Measurements from ENCODE around the gene DMXL2. TPM values are rescaled to one million over a fixed set of nuclear protein-coding genes. Genes with fewer than 3 reads are reported as not detected.
"Not testable (repeated sequence)": the region's sequence is repeated elsewhere in the genome, so short reads cannot be mapped to it uniquely, and the experiment has no call there.

DMXL2 gene
- total RNA-seq, 1 donor from 2014 or later = 55.2 TPM

GRCh38 chr15:51425517-51426040, 197.0 kb downstream of the DMXL2 start:
- intact Hi-C loops (cut with DNase I) = no loop called here
- DNase-seq (no peak), ATAC-seq (no peak)

GRCh38 chr15:51424780-51425179, 197.8 kb downstream of the DMXL2 start:
- no peak for TF ChIP-seq CTCF (IDR thresholded peaks at IDR 0.05)
- Histone ChIP-seq H3K27ac (no peak overlapping the region), H3K4me1 (no peaks in the 10 kb centered on the region), H3K36me3 (no peaks in the 10 kb centered on the region), H3K4me3 (no peak overlapping the region), H3K27me3 (no peaks in the 10 kb centered on the region), H3K9me3 (no peaks in the 10 kb centered on the region)
- intact Hi-C loops (cut with DNase I) = no loop called here
- DNase-seq (no peak), ATAC-seq (no peak)

More at GRCh38 chr15:51425517-51426040, 197.0 kb downstream of the DMXL2 start:
- no peak for TF ChIP-seq CTCF (IDR thresholded peaks at IDR 0.05)
- no peaks in the 10 kb centered on the region for H3K9me3 ChIP-seq
- H3K27ac ChIP-seq = no peak overlapping the region
- no peaks in the 10 kb centered on the region for H3K4me1 ChIP-seq
- H3K36me3 ChIP-seq = no peaks in the 10 kb centered on the region
- H3K4me3 ChIP-seq = no peak overlapping the region
- no peaks in the 10 kb centered on the region for H3K27me3 ChIP-seq

GRCh38 chr15:51423040-51423439, 199.5 kb downstream of the DMXL2 start:
- H3K4me1 ChIP-seq; ATAC-seq; H3K4me3 ChIP-seq; DNase-seq; intact Hi-C loops (cut with DNase I); H3K36me3 ChIP-seq; H3K9me3 ChIP-seq; H3K27ac ChIP-seq; H3K27me3 ChIP-seq: not testable (repeated sequence)

- no peaks in the 10 kb centered on the region for H3K4me1 ChIP-seq
- no peak for ATAC-seq
These were observed 206.4 kb downstream of the DMXL2 start for GRCh38 chr15:51416129-51416528.

GRCh38 chr15:51414256-51414860, 208.2 kb downstream of the DMXL2 start:
- Histone ChIP-seq H3K4me1 (no peaks in the 10 kb centered on the region), H3K27ac (no peak overlapping the region), H3K27me3 (no peaks in the 10 kb centered on the region), H3K36me3 (no peaks in the 10 kb centered on the region), H3K4me3 (no peak overlapping the region), H3K9me3 (no peaks in the 10 kb centered on the region)
- TF ChIP-seq CTCF (IDR thresholded peaks at IDR 0.05) = no peak
- peak; percentile 58 for ATAC-seq
- intact Hi-C loops (cut with DNase I) = no loop called here
- no peak for DNase-seq

More at GRCh38 chr15:51416129-51416528, 206.4 kb downstream of the DMXL2 start:
- Histone ChIP-seq H3K27me3 (no peaks in the 10 kb centered on the region), H3K36me3 (no peaks in the 10 kb centered on the region), H3K27ac (no peak overlapping the region), H3K4me3 (no peak overlapping the region), H3K9me3 (no peaks in the 10 kb centered on the region)
- no peak for DNase-seq
- TF ChIP-seq CTCF (IDR thresholded peaks at IDR 0.05) = no peak
- intact Hi-C loops (cut with DNase I) = no loop called here

GRCh38 chr15:51405693-51406523, 216.7 kb downstream of the DMXL2 start:
- no peak overlapping the region for H3K27ac ChIP-seq

More at GRCh38 chr15:51405693-51406523, 216.7 kb downstream of the DMXL2 start:
- H3K27me3 ChIP-seq = no peaks in the 10 kb centered on the region
- H3K36me3 ChIP-seq = no peaks in the 10 kb centered on the region
- intact Hi-C loops (cut with DNase I) = no loop called here
- DNase-seq (no peak), ATAC-seq (no peak)
- H3K9me3 ChIP-seq = no peaks in the 10 kb centered on the region
- H3K4me1 ChIP-seq = no peaks in the 10 kb centered on the region
- no peak overlapping the region for H3K4me3 ChIP-seq
- no peak for TF ChIP-seq CTCF (IDR thresholded peaks at IDR 0.05)

Data from upper lobe of right lung (tissue), 1 donor.